HG02840 (cell line): Measurements from ENCODE around the gene MBD3L1.

Experiments used
- ATAC-seq: cut with Tn5 transposase; IDR thresholded peaks from one replicate; pipeline ENCODE4 v1.9.1; 2021; ENCODE audit warnings: mild to moderate bottlenecking, moderate library complexity, moderate number of reproducible peaks; ENCODE audit not compliant: unreplicated experiment, low FRiP score

Gene MBD3L1

GRCh38 chr19:8877854-8878705 is 45.9 kb downstream of the MBD3L1 start:
- no peak for ATAC-seq

- ATAC-seq: no peak
Measured at GRCh38 chr19:8880868-8881488, 48.8 kb downstream of the MBD3L1 start.

GRCh38 chr19:8881512-8881911 is 49.3 kb downstream of the MBD3L1 start:
- ATAC-seq: no peak

GRCh38 chr19:8884416-8884815 is 52.2 kb downstream of the MBD3L1 start:
- no peak for ATAC-seq

- no peak for ATAC-seq
Measured at GRCh38 chr19:8887364-8887763, 55.2 kb downstream of the MBD3L1 start.

GRCh38 chr19:8890260-8890659 is 58.1 kb downstream of the MBD3L1 start:
- ATAC-seq: no peak
